A549 (cell line): ENCODE data around the gene EGFLAM.

Experiments used
- BHLHE40 ChIP-seq: IDR thresholded peaks from 2 replicates; pipeline ENCODE4 v1.6.1; 2012; ENCODE audit warnings: low read depth, low read length, inconsistent platforms
- CHD4 ChIP-seq: fragments of 200-600 bp; sonication (generic); IDR thresholded peaks from 2 replicates; pipeline ENCODE4 v1.6.1; 2016; ENCODE audit warnings: antibody characterized with exemption, mild to moderate bottlenecking, borderline replicate concordance
- EP300 ChIP-seq, 2 experiments: fragments of >200 bp; sonication (Bioruptor Twin); formaldehyde crosslinking; IDR thresholded peaks; 2 replicates in 1 of 2; 3 replicates in 1 of 2; pipeline ENCODE4 v1.6.1; 2016 to 2017
- HDAC2 ChIP-seq: fragments of 200-600 bp; sonication (generic); IDR thresholded peaks from 2 replicates; pipeline ENCODE4 v1.6.1; 2016
- NFE2L2 ChIP-seq: fragments of 150-350 bp; conservative IDR thresholded peaks from 2 replicates; pipeline ENCODE4 v1.6.1; 2014; ENCODE audit warnings: low read length
- PHF8 ChIP-seq: fragments of 200-600 bp; sonication (generic); IDR thresholded peaks from 2 replicates; pipeline ENCODE4 v1.6.1; 2016; ENCODE audit warnings: low read depth, mild to moderate bottlenecking, antibody characterized with exemption, moderate library complexity, borderline replicate concordance
- POLR2A ChIP-seq: IDR thresholded peaks from 2 replicates; pipeline ENCODE4 v1.6.1; 2012; ENCODE audit warnings: mild to moderate bottlenecking, low read length
- RAD21 ChIP-seq, 2 experiments: fragments of >200 bp in 1 of 2; sonication (Bioruptor Twin) in 1 of 2; formaldehyde crosslinking in 1 of 2; IDR thresholded peaks in 1 of 2; conservative IDR thresholded peaks in 1 of 2; 2 replicates in 1 of 2; 3 replicates in 1 of 2; pipeline ENCODE4 v1.6.1; 2012 to 2018; ENCODE audit warnings: inconsistent platforms in 1 of 2
- RCOR1 ChIP-seq: fragments of 150-350 bp; IDR thresholded peaks from 2 replicates; pipeline ENCODE4 v1.6.1; 2014; ENCODE audit warnings: antibody characterized with exemption, low read length, low read depth
- ZC3H11A ChIP-seq: fragments of 450-650 bp; IDR thresholded peaks from 2 replicates; pipeline ENCODE4 v1.6.1; 2014; ENCODE audit warnings: antibody characterized with exemption, mild to moderate bottlenecking
- ZSCAN20 ChIP-seq: fragments of 250-450 bp; sonication (Bioruptor Pico); IDR thresholded peaks from 2 replicates; pipeline ENCODE4 v1.8.0; 2022; ENCODE audit warnings: mild to moderate bottlenecking, moderate library complexity
- TF ChIP-seq, protein P1 (sequence below): fragments of >200 bp; sonication (Bioruptor Twin); formaldehyde crosslinking; IDR thresholded peaks from 3 replicates; pipeline ENCODE4 v1.5.1; 2016
- TF ChIP-seq, protein P2 (sequence below): fragments of 200-600 bp; sonication (generic); IDR thresholded peaks from 2 replicates; pipeline ENCODE4 v1.6.1; 2016; ENCODE audit warnings: antibody characterized with exemption, mild to moderate bottlenecking, moderate library complexity

DNA sequence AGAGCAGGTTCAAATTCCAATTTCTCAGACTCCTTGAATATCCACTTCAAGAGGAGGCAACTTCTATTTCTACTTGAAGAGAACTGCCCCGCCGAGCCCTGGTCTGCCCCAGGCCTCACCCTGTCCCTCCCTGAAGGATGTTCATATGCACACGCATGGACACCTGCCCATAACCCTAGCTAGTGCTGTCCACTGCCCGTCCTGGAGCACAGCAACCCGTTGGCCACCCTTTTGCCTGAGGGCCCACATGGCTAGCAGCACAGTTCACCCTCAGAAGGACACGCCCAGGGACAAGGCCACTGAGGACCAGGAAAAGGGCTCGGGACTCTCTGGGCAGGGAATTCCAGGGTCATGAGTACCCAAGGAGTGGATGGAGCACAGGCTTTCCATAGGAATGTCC, 63.6 kb downstream of the EGFLAM start:
- TF ChIP-seq, protein P1, sequence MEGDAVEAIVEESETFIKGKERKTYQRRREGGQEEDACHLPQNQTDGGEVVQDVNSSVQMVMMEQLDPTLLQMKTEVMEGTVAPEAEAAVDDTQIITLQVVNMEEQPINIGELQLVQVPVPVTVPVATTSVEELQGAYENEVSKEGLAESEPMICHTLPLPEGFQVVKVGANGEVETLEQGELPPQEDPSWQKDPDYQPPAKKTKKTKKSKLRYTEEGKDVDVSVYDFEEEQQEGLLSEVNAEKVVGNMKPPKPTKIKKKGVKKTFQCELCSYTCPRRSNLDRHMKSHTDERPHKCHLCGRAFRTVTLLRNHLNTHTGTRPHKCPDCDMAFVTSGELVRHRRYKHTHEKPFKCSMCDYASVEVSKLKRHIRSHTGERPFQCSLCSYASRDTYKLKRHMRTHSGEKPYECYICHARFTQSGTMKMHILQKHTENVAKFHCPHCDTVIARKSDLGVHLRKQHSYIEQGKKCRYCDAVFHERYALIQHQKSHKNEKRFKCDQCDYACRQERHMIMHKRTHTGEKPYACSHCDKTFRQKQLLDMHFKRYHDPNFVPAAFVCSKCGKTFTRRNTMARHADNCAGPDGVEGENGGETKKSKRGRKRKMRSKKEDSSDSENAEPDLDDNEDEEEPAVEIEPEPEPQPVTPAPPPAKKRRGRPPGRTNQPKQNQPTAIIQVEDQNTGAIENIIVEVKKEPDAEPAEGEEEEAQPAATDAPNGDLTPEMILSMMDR, result no peak
- no peak for TF ChIP-seq POLR2A
- no peak for TF ChIP-seq RCOR1
- no peak for TF ChIP-seq ZSCAN20 (CRISPR knock-in tag)
- no peak for TF ChIP-seq RAD21 (conservative IDR thresholded peaks at IDR 0.05 in 1 of 2, IDR thresholded peaks at IDR 0.05 in 1 of 2)
- TF ChIP-seq BHLHE40, result no peak
- TF ChIP-seq NFE2L2, result no peak
- TF ChIP-seq, protein P2, sequence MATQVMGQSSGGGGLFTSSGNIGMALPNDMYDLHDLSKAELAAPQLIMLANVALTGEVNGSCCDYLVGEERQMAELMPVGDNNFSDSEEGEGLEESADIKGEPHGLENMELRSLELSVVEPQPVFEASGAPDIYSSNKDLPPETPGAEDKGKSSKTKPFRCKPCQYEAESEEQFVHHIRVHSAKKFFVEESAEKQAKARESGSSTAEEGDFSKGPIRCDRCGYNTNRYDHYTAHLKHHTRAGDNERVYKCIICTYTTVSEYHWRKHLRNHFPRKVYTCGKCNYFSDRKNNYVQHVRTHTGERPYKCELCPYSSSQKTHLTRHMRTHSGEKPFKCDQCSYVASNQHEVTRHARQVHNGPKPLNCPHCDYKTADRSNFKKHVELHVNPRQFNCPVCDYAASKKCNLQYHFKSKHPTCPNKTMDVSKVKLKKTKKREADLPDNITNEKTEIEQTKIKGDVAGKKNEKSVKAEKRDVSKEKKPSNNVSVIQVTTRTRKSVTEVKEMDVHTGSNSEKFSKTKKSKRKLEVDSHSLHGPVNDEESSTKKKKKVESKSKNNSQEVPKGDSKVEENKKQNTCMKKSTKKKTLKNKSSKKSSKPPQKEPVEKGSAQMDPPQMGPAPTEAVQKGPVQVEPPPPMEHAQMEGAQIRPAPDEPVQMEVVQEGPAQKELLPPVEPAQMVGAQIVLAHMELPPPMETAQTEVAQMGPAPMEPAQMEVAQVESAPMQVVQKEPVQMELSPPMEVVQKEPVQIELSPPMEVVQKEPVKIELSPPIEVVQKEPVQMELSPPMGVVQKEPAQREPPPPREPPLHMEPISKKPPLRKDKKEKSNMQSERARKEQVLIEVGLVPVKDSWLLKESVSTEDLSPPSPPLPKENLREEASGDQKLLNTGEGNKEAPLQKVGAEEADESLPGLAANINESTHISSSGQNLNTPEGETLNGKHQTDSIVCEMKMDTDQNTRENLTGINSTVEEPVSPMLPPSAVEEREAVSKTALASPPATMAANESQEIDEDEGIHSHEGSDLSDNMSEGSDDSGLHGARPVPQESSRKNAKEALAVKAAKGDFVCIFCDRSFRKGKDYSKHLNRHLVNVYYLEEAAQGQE, result no peak
- no peak for TF ChIP-seq EP300 (IDR thresholded peaks at IDR 0.05)
- no peak for TF ChIP-seq PHF8
- TF ChIP-seq CHD4, result no peak
- TF ChIP-seq HDAC2, result no peak
- no peak for TF ChIP-seq ZC3H11A
